ENCODE measurements around the gene CCT2. TPM values are rescaled to one million over a fixed set of nuclear protein-coding genes. Genes with fewer than 3 reads are reported as not detected.

The CCT2 gene
- total and polyA plus RNA-seq, 10 donors, result 80.5 to 120 (median 92.6) TPM

DNA sequence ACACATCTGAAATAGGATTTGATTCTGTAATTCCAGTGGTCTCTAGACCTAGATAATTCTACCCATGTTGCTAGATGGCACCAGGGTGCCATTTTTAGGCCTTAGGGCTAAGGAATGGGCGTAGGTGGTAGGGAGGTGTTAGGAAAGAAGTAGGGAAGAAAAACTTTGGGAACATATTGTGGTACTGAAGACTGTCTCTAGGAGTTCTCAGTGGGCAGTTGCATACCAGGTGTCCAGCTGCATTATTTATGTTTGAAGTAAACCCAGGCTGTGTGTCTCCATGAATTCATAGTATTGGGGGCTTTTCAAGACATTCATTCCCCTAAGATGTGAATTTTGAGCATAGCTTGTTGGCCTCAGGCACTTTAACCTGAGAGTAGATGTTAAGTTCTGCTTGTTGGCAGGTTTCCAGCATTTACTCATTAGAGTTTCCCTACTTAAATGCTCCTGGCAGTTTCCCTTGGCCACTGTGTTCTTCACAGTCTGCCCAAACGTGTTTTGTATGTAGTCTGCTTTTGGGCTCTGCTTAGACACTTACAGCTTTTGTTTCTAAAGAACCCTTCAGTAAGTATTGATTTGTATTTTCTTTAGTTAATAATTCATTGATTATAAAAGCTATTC, 31.5 kb upstream of the CCT2 start:
- Histone ChIP-seq H3K36me3 (no peaks in the 10 kb centered on the region), H3K4me3 (no peak overlapping the region), H3K4me1 (no peaks in the 10 kb centered on the region), H3K9me3 (no peaks in the 10 kb centered on the region), H3K27ac (no peak overlapping the region), H3K27me3 (replicated peaks in 1 of 7) (no peaks in the 10 kb centered on the region)
- WGBS, 5 donors, result 59 to 78% (median 75%) methylated on average over 2 of the region's 2 CpGs
- intact Hi-C loops (cut with DNase I; ENCODE audit: low total_unique reads), result no loop called here
- no peak for DNase-seq
- TF ChIP-seq, protein P1, sequence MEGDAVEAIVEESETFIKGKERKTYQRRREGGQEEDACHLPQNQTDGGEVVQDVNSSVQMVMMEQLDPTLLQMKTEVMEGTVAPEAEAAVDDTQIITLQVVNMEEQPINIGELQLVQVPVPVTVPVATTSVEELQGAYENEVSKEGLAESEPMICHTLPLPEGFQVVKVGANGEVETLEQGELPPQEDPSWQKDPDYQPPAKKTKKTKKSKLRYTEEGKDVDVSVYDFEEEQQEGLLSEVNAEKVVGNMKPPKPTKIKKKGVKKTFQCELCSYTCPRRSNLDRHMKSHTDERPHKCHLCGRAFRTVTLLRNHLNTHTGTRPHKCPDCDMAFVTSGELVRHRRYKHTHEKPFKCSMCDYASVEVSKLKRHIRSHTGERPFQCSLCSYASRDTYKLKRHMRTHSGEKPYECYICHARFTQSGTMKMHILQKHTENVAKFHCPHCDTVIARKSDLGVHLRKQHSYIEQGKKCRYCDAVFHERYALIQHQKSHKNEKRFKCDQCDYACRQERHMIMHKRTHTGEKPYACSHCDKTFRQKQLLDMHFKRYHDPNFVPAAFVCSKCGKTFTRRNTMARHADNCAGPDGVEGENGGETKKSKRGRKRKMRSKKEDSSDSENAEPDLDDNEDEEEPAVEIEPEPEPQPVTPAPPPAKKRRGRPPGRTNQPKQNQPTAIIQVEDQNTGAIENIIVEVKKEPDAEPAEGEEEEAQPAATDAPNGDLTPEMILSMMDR (IDR thresholded peaks at IDR 0.05 in 8 of 11, conservative IDR thresholded peaks at IDR 0.05 in 3 of 11), result no peak
- TF ChIP-seq POLR2AphosphoS5 (IDR thresholded peaks at IDR 0.05) (no peak), POLR2A (IDR thresholded peaks at IDR 0.05) (no peak)

DNA sequence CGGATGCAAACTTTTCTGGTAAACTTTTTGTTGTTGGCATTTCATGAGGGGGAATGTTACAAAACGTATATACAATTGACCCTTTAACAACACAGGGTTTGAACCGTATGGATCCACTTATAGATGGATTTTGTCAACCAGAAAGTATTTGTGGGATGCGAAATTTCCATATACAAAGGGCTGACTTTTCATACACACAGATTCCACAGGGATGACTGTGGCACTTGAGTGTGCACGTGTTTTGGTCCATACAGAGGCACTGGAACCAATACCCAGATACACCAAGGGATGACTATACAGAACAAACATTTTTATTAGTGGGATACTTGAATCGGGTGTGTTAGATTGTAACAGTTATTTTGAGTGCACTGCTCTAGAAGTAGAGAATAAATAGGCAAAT, 29.8 kb upstream of the CCT2 start:
- H3K9me3 ChIP-seq, result no peaks in the 10 kb centered on the region
- H3K27me3 ChIP-seq (replicated peaks in 1 of 7), result no peaks in the 10 kb centered on the region
- DNase-seq, result no peak
- H3K27ac ChIP-seq, result no peak overlapping the region
- TF ChIP-seq, protein P1 (IDR thresholded peaks at IDR 0.05 in 8 of 11, conservative IDR thresholded peaks at IDR 0.05 in 3 of 11), result no peak
- TF ChIP-seq POLR2AphosphoS5 (IDR thresholded peaks at IDR 0.05), result no peak
- TF ChIP-seq POLR2A (IDR thresholded peaks at IDR 0.05), result no peak
- H3K4me1 ChIP-seq, result peaks cover 0 to 3% (median 0%) of the 10 kb centered on the region in 6 donors
- 75 to 95% (median 84%) methylated on average over 6 of the region's 6 CpGs for WGBS, 5 donors
- H3K36me3 ChIP-seq, result no peaks in the 10 kb centered on the region
- no peak overlapping the region for H3K4me3 ChIP-seq
- intact Hi-C loops (cut with DNase I; ENCODE audit: low total_unique reads), result no loop called here

DNA sequence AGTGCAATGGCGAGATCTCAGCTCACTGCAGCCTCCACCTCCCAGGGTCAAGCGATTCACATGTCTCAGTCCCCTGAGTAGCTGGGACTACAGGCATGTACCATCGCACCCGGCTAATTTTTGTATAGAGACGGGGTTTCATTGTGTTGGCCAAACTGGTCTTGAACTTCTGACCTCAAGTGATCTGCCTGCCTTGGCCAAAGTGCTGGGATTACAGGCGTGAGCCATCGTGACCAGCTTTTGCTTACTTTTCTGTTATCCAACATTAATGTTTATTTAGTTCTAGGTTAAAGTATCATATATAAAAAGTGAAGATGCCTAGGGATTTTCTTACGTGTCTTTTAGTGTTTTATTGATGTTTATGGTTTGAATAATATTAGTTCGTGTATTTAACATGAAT, 28.9 kb upstream of the CCT2 start:
- intact Hi-C loops (cut with DNase I; ENCODE audit: low total_unique reads), result no loop called here
- Histone ChIP-seq H3K27me3 (replicated peaks in 1 of 7) (no peaks in the 10 kb centered on the region), H3K4me1 (peaks cover 0 to 3% (median 0%) of the 10 kb centered on the region in 6 donors), H3K36me3 (no peaks in the 10 kb centered on the region), H3K27ac (no peak overlapping the region), H3K9me3 (no peaks in the 10 kb centered on the region), H3K4me3 (no peak overlapping the region)
- WGBS, 5 donors, result 89 to 97% (median 93%) methylated on average over 9 of the region's 9 CpGs
- DNase-seq, result no peak
- TF ChIP-seq POLR2AphosphoS5 (IDR thresholded peaks at IDR 0.05) (no peak), POLR2A (IDR thresholded peaks at IDR 0.05) (no peak)
- TF ChIP-seq, protein P1 (IDR thresholded peaks at IDR 0.05 in 8 of 11, conservative IDR thresholded peaks at IDR 0.05 in 3 of 11), result no peak

DNA sequence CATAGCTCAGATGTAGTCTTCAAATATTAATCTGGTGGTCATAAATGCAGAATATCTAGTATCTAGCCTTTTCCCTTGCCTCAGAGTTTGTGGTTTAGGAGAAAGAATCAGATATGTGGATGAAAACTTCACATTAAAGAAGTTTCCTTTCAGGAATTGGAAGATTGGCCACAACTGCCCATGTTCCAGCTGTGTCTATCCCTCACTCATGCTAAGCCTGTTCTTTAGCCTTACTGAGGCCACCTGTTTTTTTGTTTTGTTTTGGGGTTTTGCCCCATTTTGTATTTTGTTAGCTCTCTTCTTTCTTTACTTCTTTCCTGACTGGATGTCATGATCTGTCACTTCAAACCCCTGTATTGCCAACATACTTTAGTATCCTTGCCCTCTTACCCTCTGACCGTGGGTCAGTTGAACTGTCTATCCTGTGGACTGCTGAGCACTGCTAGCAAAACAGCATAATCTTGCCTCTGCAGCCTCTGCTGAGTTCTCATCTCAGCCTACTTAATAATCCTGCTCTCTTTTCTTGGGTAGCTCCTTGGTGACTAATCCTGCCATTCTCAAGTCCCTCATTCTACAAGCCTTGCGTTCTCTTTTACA, 22.0 kb upstream of the CCT2 start:
- H3K27me3 ChIP-seq (replicated peaks in 1 of 7), result no peaks in the 10 kb centered on the region
- H3K27ac ChIP-seq, result no peak overlapping the region
- no peak for DNase-seq
- peaks cover 0 to 55% (median 23%) of the 10 kb centered on the region in 6 donors for H3K36me3 ChIP-seq
- H3K9me3 ChIP-seq, result no peaks in the 10 kb centered on the region
- H3K4me3 ChIP-seq, result no peak overlapping the region
- 90 to 95% (median 92%) methylated on average over 2 of the region's 2 CpGs for WGBS, 5 donors
- TF ChIP-seq, protein P1 (IDR thresholded peaks at IDR 0.05 in 8 of 11, conservative IDR thresholded peaks at IDR 0.05 in 3 of 11), result no peak
- TF ChIP-seq POLR2AphosphoS5 (IDR thresholded peaks at IDR 0.05), result no peak
- intact Hi-C loops (cut with DNase I; ENCODE audit: low total_unique reads), result loop anchor here (10.0 kb wide), 1 partner anchor 78 kb away; no protein-coding TSS in a partner anchor
- H3K4me1 ChIP-seq, result peaks cover 0 to 3% (median 0%) of the 10 kb centered on the region in 6 donors

All from spleen (tissue), 11 donors.